Transverse colon (tissue), 4 donors: ENCODE measurements around the gene RPL15. TPM values are rescaled to one million over a fixed set of nuclear protein-coding genes. Genes with fewer than 3 reads are reported as not detected.

Source experiments
- DNase-seq: peaks from one replicate; pipeline ENCODE4 v3.0.0-alpha.2; 2019
- H3K27ac ChIP-seq, 4 donors: fragments of 200-600 bp; sonication (generic); 2 replicates each; pipeline ENCODE4 v1.5.1; 2016 to 2018; ENCODE audit warnings: inconsistent platforms in 4 of 4
- H3K27me3 ChIP-seq: fragments of 200-600 bp; sonication (generic); 2 replicates; pipeline ENCODE4 v1.5.1; 2017; ENCODE audit warnings: inconsistent platforms
- H3K36me3 ChIP-seq, 4 donors: fragments of 200-600 bp; sonication (generic); 2 replicates each; pipeline ENCODE4 v1.5.1; 2017 to 2019; ENCODE audit warnings: inconsistent platforms in 4 of 4
- H3K4me1 ChIP-seq, 4 donors: fragments of 200-600 bp; sonication (generic); 2 replicates each; pipeline ENCODE4 v1.5.1; 2017 to 2020; ENCODE audit warnings: inconsistent platforms in 4 of 4
- H3K4me3 ChIP-seq, 4 donors: fragments of 200-600 bp; sonication (generic); 1 replicate in 1 of 4; 2 replicates in 3 of 4; pipeline versions ENCODE4 v1.5.1 to v1.6.1; 2017 to 2019; ENCODE audit warnings: inconsistent platforms in 4 of 4
- H3K9me3 ChIP-seq, 2 donors: fragments of 200-600 bp; sonication (generic); 2 replicates each; pipeline ENCODE4 v1.5.1; 2017 to 2019; ENCODE audit warnings: inconsistent platforms in 2 of 2
- EP300 ChIP-seq: sonication (generic); formaldehyde crosslinking; IDR thresholded peaks from one replicate; pipeline ENCODE4 v1.6.1; 2017; ENCODE audit warnings: antibody characterized with exemption, low read depth
- POLR2A ChIP-seq: fragments of 450-650 bp; IDR thresholded peaks from one replicate; pipeline ENCODE4 v1.6.1; 2016; ENCODE audit warnings: antibody characterized with exemption, mild to moderate bottlenecking, moderate library complexity
- POLR2AphosphoS5 ChIP-seq, 3 donors: sonication (generic); formaldehyde crosslinking; IDR thresholded peaks; one replicate each; pipeline ENCODE4 v1.6.1; 2016; ENCODE audit warnings: antibody characterized with exemption in 3 of 3
- WGBS, 2 donors: methylation state at CpG; one replicate each; pipeline ENCODE4 v1.1.5; 2018; ENCODE audit warnings: low coverage in 1 of 2; 5-methylcytosine and 5-hydroxymethylcytosine counted together
- in situ Hi-C, 4 donors: fragments of 200-750 bp; cut with MboI; loops; one replicate each; pipeline versions ENCODE4 v1.15.0 to v1.15.1; 2017; ENCODE audit warnings: low sequenced_read_pairs in 3 of 4, low pct_ligation_motif_present in 1 of 4, low pct_unique_long_range_greater_than_20kb in 1 of 4
- intact Hi-C: fragments of 100-400 bp; cut with DNase I; formaldehyde crosslinking; loops from one replicate; pipeline ENCODE4 v1.15.1; 2023; ENCODE audit warnings: low total_unique reads
- total RNA-seq, 4 donors: library from RNA; depleted of rRNA; stranded (reverse); fragments of >200 nt; gene quantifications; one replicate each; pipeline ENCODE4 v1.1.0, GENCODE V29; 2016
- TF ChIP-seq, protein P1 (sequence below), 5 experiments: fragments of 200-600 bp in 3 of 5; fragments of 450-650 bp in 2 of 5; sonication (generic) in 3 of 5; IDR thresholded peaks; 1 replicate in 2 of 5; 2 replicates in 3 of 5; pipeline ENCODE4 v1.5.1; 2016 to 2017; ENCODE audit warnings: antibody characterized with exemption in 5 of 5, inconsistent platforms in 3 of 5, mild to moderate bottlenecking in 2 of 5, moderate library complexity in 1 of 5

The RPL15 gene
- total RNA-seq, 4 donors from 2014 or later: 443 to 1,500 (median 1,074) TPM

DNA sequence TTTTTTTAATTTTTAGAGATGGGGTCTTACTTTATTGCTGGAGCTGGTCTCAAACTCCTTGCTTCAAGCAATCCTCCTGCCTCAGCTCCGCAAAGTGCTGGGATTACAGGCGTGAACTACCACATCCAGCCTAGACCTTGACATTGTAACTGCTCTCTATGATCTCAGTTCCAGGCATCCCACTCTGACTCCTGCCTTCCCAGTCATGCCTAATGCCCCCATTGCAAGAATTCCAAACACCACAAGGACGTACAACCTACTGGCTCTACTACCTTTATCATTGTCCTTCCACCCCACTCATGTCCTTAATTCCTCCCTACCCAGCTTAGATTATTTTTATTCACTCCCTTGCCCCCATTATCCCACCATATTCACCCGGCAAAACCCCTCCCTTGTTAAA lies 21.8 kb upstream of the RPL15 start:
- H3K9me3 ChIP-seq: no peaks in the 10 kb centered on the region
- peaks cover 0 to 11% (median 4%) of the 10 kb centered on the region in 4 donors for H3K36me3 ChIP-seq
- in situ Hi-C loops (loop anchor here in 3 of 4 donors (25.0 kb wide), 2 partner anchors 342 to 792 kb away; no protein-coding TSS in a partner anchor), intact Hi-C loops (no loop called here)
- no peak for DNase-seq
- no peak overlapping the region for H3K4me3 ChIP-seq
- 90 to 96% methylated on average over 2 to 4 of the region's 4 CpGs for WGBS, 2 donors
- H3K27me3 ChIP-seq: no peaks in the 10 kb centered on the region
- H3K27ac ChIP-seq: no peak overlapping the region
- TF ChIP-seq, protein P1, sequence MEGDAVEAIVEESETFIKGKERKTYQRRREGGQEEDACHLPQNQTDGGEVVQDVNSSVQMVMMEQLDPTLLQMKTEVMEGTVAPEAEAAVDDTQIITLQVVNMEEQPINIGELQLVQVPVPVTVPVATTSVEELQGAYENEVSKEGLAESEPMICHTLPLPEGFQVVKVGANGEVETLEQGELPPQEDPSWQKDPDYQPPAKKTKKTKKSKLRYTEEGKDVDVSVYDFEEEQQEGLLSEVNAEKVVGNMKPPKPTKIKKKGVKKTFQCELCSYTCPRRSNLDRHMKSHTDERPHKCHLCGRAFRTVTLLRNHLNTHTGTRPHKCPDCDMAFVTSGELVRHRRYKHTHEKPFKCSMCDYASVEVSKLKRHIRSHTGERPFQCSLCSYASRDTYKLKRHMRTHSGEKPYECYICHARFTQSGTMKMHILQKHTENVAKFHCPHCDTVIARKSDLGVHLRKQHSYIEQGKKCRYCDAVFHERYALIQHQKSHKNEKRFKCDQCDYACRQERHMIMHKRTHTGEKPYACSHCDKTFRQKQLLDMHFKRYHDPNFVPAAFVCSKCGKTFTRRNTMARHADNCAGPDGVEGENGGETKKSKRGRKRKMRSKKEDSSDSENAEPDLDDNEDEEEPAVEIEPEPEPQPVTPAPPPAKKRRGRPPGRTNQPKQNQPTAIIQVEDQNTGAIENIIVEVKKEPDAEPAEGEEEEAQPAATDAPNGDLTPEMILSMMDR (IDR thresholded peaks at IDR 0.05): no peak
- TF ChIP-seq POLR2A (no peak), POLR2AphosphoS5 (IDR thresholded peaks at IDR 0.05) (no peak), EP300 (no peak)
- H3K4me1 ChIP-seq: no peaks in the 10 kb centered on the region

DNA sequence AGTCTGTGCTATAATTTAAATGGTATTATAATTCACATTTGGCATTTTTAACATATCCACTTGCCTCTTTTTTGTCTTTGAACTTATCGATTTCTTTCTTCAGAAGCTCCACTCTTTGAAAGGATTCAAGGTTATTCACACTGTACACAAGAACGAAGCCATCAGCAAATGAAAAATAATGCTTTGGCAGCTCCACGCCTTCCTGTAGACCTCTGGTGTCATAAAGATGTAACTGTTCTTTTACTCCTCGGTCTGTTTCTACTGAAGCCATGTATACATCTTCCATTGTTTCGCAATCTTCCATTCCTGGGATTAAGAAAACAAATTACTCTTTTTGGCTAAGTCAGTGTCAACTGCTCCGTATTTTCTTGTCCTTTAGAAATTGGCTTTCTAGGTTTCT lies 16.2 kb upstream of the RPL15 start:
- TF ChIP-seq, protein P1 (IDR thresholded peaks at IDR 0.05): no peak
- no peak for TF ChIP-seq POLR2AphosphoS5 (IDR thresholded peaks at IDR 0.05)
- TF ChIP-seq EP300: no peak
- TF ChIP-seq POLR2A: no peak
- in situ Hi-C loops: no loop called here
- no peak overlapping the region for H3K4me3 ChIP-seq

DNA sequence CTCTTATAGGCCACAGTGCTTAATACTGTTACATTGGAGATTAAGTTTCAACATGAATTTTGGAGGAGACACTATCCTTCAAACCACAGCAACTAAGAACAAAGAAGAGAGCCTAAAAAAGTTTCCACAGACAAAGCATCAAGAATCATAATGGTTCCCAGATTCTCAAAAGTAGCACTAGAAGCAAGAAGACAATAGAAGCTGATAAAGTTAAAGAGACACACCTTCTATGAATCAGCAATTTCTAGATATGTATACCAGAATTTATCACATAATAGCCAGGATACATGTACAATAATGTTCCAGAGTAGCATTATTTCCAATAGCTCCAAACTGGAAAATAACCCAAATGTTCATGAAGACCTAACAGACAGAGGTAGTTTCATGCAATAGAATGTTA lies 12.4 kb upstream of the RPL15 start:
- in situ Hi-C loops: no loop called here

More for the DNA sequence above, 16.2 kb upstream of the RPL15 start:
- Histone ChIP-seq H3K4me1 (no peaks in the 10 kb centered on the region), H3K9me3 (no peaks in the 10 kb centered on the region), H3K36me3 (peaks cover 0 to 16% (median 6%) of the 10 kb centered on the region in 4 donors), H3K27me3 (no peaks in the 10 kb centered on the region), H3K27ac (no peak overlapping the region)
- no peak for DNase-seq
- WGBS, 2 donors: 78 to 85% methylated on average over 6 of the region's 6 CpGs
- intact Hi-C loops: no loop called here

DNA sequence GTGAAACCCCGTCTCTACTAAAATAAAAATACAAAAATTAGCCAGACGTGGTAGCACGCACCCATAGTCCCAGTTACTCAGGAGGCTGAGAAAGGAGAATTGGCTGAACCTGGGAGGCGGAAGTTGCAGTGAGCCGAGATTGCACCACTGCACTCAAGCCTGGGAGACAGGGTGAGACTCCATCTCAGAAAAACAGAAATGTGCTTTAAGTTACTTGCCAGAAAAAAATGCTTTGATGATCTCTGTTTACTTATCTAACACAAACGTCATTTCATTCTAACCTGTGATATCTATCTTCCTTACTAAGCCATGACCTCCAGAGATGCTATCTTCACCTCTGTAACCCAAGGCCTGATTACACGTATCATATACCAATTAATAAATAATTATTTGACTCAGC lies 7.6 kb upstream of the RPL15 start:
- Histone ChIP-seq H3K9me3 (no peaks in the 10 kb centered on the region), H3K4me3 (no peak overlapping the region), H3K27me3 (no peaks in the 10 kb centered on the region), H3K4me1 (peaks cover 0 to 5% (median 0%) of the 10 kb centered on the region in 4 donors), H3K36me3 (peaks cover 0 to 4% (median 0%) of the 10 kb centered on the region in 4 donors), H3K27ac (no peak overlapping the region)
- WGBS, 2 donors: 90 to 92% methylated on average over 2 to 7 of the region's 7 CpGs
- TF ChIP-seq EP300 (no peak), POLR2A (no peak), POLR2AphosphoS5 (IDR thresholded peaks at IDR 0.05) (no peak)
- TF ChIP-seq, protein P1 (IDR thresholded peaks at IDR 0.05): no peak
- in situ Hi-C loops (no loop called here), intact Hi-C loops (no loop called here)
- no peak for DNase-seq

More for the DNA sequence above, 12.4 kb upstream of the RPL15 start:
- Histone ChIP-seq H3K27ac (no peak overlapping the region), H3K27me3 (no peaks in the 10 kb centered on the region), H3K4me1 (no peaks in the 10 kb centered on the region), H3K9me3 (no peaks in the 10 kb centered on the region), H3K4me3 (no peak overlapping the region), H3K36me3 (peaks cover 0 to 17% (median 2%) of the 10 kb centered on the region in 4 donors)
- TF ChIP-seq, protein P1 (IDR thresholded peaks at IDR 0.05): no peak
- no peak for TF ChIP-seq POLR2AphosphoS5 (IDR thresholded peaks at IDR 0.05)
- TF ChIP-seq EP300: no peak
- no peak for TF ChIP-seq POLR2A
- no peak for DNase-seq
- intact Hi-C loops: no loop called here
